Endothelial cell of umbilical vein (primary cell): ENCODE data around the gene ABHD8. TPM values are rescaled to one million over a fixed set of nuclear protein-coding genes. Genes with fewer than 3 reads are reported as not detected.

ENCODE experiments used
- BruUV-seq: library from RNA; stranded (reverse); fragments of 400-500 nt; replicated peaks from 2 replicates; lab custom pipeline; 2021; lab: Mats Ljungman, UMichigan
- CTCF ChIA-PET: fragments of 300-600, 350-600 bp; sonication (Branson Sonifier 250); formaldehyde crosslinking; loops from one replicate; lab custom pipeline; 2021; ENCODE audit warnings: antibody characterized with exemption, inconsistent platforms; lab: Charles Lee
- POLR2A ChIA-PET: fragments of 300-600, 350-600 bp; sonication (Branson Sonifier 250); formaldehyde crosslinking; loops from one replicate; lab custom pipeline; 2021; ENCODE audit warnings: antibody characterized with exemption, inconsistent platforms; lab: Charles Lee
- DNase-seq: peaks from one replicate; pipeline ENCODE4 v3.0.0-alpha.2; 2011; ENCODE audit warnings: low read depth, low spot score
- FAIRE-seq: peaks from 2 replicates; lab custom pipeline; 2011; peaks lifted over from hg19 to GRCh38; lab: Jason Lieb, UNC
- H2AFZ ChIP-seq: 2 replicates; pipeline ENCODE4 v1.6.0; 2012; ENCODE audit warnings: low read depth, low read length, control low read depth, inconsistent platforms
- H3K27ac ChIP-seq: 2 replicates; pipeline ENCODE4 v1.5.1; 2011; ENCODE audit warnings: low read depth, mild to moderate bottlenecking, control low read depth, low read length, moderate library complexity; ENCODE audit not compliant: insufficient read depth
- H3K27me3 ChIP-seq, 2 experiments: 2 replicates each; pipeline versions ENCODE4 v1.6.0 to v1.6.1; 2011; ENCODE audit warnings: low read length in 2 of 2, mixed read lengths in 1 of 2; ENCODE audit not compliant: control insufficient read depth in 2 of 2, insufficient read depth in 2 of 2
- H3K36me3 ChIP-seq, 2 experiments: 2 replicates in 1 of 2; 3 replicates in 1 of 2; pipeline ENCODE4 v1.5.1; 2011; ENCODE audit warnings: low read length in 2 of 2, mild to moderate bottlenecking in 1 of 2, moderate library complexity in 1 of 2; ENCODE audit not compliant: control insufficient read depth in 2 of 2, insufficient read depth in 2 of 2; ENCODE audit errors: extremely low read depth in 1 of 2
- H3K4me1 ChIP-seq: 3 replicates; pipeline ENCODE4 v1.5.1; 2011; ENCODE audit warnings: mild to moderate bottlenecking, low read length; ENCODE audit not compliant: control insufficient read depth, insufficient read depth; ENCODE audit errors: extremely low read depth
- H3K4me2 ChIP-seq: 2 replicates; pipeline ENCODE4 v1.6.1; 2011; ENCODE audit warnings: low read length, control low read depth, mixed read lengths; ENCODE audit not compliant: insufficient read depth
- H3K4me3 ChIP-seq, 3 experiments: fragments of 200-600 bp in 1 of 3; sonication (generic), shearing (Covaris generic) in 1 of 3; replicated peaks in 1 of 3; 2 replicates each; pipeline ENCODE4 v1.5.1; 2011 to 2016; ENCODE audit warnings: control low read depth in 3 of 3, low read length in 3 of 3, mild to moderate bottlenecking in 2 of 3, inconsistent platforms in 1 of 3, low read depth in 1 of 3, moderate library complexity in 1 of 3; ENCODE audit not compliant: insufficient read depth in 1 of 3
- H3K79me2 ChIP-seq: 2 replicates; pipeline ENCODE4 v1.6.0; 2012; ENCODE audit warnings: low read length, inconsistent platforms; ENCODE audit not compliant: control insufficient read depth, insufficient read depth
- H3K9ac ChIP-seq: replicated peaks from 2 replicates; pipeline ENCODE3; 2011; ENCODE audit warnings: low read length, control low read depth; ENCODE audit not compliant: insufficient read depth; ENCODE audit errors: extremely low read depth
- H3K9me1 ChIP-seq: replicated peaks from 3 replicates; pipeline ENCODE4 v1.6.0; 2011; ENCODE audit warnings: mild to moderate bottlenecking, low read length; ENCODE audit not compliant: control insufficient read depth, insufficient read depth; ENCODE audit errors: extremely low read depth
- H3K9me3 ChIP-seq: replicated peaks from 2 replicates; pipeline ENCODE4 v1.5.1; 2012; ENCODE audit warnings: low read length, inconsistent platforms; ENCODE audit not compliant: control insufficient read depth, insufficient read depth
- H4K20me1 ChIP-seq: replicated peaks from 2 replicates; pipeline ENCODE3; 2011; ENCODE audit warnings: mild to moderate bottlenecking, low read length; ENCODE audit not compliant: control insufficient read depth, insufficient read depth; ENCODE audit errors: extremely low read depth
- EZH2 ChIP-seq: IDR thresholded peaks from 2 replicates; pipeline ENCODE4 v1.6.1; 2012; ENCODE audit warnings: borderline replicate concordance, low read depth, mild to moderate bottlenecking, moderate library complexity, low read length, inconsistent platforms; ENCODE audit not compliant: severe bottlenecking
- FOS ChIP-seq: IDR thresholded peaks from 2 replicates; pipeline ENCODE4 v1.6.1; 2011; ENCODE audit warnings: mild to moderate bottlenecking, low read length, moderate library complexity, borderline replicate concordance; ENCODE audit not compliant: insufficient read depth
- GATA2 ChIP-seq: IDR thresholded peaks from 2 replicates; pipeline ENCODE4 v1.7.0; 2011; ENCODE audit warnings: low read depth, mild to moderate bottlenecking, moderate library complexity, mixed read lengths, low read length; ENCODE audit not compliant: insufficient read length, insufficient read depth
- JUN ChIP-seq: IDR thresholded peaks from 2 replicates; pipeline ENCODE4 v1.6.1; 2011; ENCODE audit warnings: borderline replicate concordance, low read depth; ENCODE audit not compliant: insufficient read length, insufficient read depth
- MYC ChIP-seq: IDR thresholded peaks from one replicate; pipeline ENCODE4 v1.6.1; 2011; ENCODE audit warnings: mild to moderate bottlenecking, low read depth, low read length
- POLR2A ChIP-seq: IDR thresholded peaks from 2 replicates; pipeline ENCODE4 v1.6.1; 2012; ENCODE audit warnings: low read depth, mild to moderate bottlenecking, control low read depth, low read length
- POLR2AphosphoS5 ChIP-seq: IDR thresholded peaks from 2 replicates; pipeline ENCODE4 v1.6.1; 2012; ENCODE audit warnings: low read depth, mild to moderate bottlenecking, control low read depth, low read length, moderate library complexity; ENCODE audit not compliant: insufficient read depth
- dilution Hi-C: fragments of 300-500 bp; cut with MboI; formaldehyde crosslinking; loops from one replicate; pipeline ENCODE4 v1.15.0; 2019; ENCODE audit warnings: low sequenced_read_pairs; ENCODE audit not compliant: extremely low pct_ligation_motif_present
- intact Hi-C: fragments of 100-400 bp; cut with micrococcal nuclease; formaldehyde crosslinking; loops from one replicate; pipeline ENCODE4 v1.10.0; 2022
- polyA plus RNA-seq, 4 experiments: library from polyadenylated mRNA; depleted of rRNA in 3 of 4; stranded (reverse) in 3 of 4; unstranded in 1 of 4; fragments of >200 nt; gene quantifications; 2 replicates each; pipeline versions ENCODE4 v1.2.1 to v1.2.3, GENCODE V29; 2011 to 2012; ENCODE audit warnings: missing spikeins in 1 of 4
- total RNA-seq: library from RNA; stranded (reverse); gene quantifications from 2 replicates; pipeline ENCODE4 v1.2.3, GENCODE V29; 2021
- TF ChIP-seq, protein P1 (sequence below): IDR thresholded peaks from 2 replicates; pipeline ENCODE4 v1.6.1; 2011; ENCODE audit not compliant: insufficient read depth, insufficient read length
- TF ChIP-seq, protein P2 (sequence below), 2 donors: IDR thresholded peaks; 1 replicate in 1 of 2; 2 replicates in 1 of 2; pipeline ENCODE4 v1.5.1; 2011; ENCODE audit warnings: low read length in 2 of 2, mild to moderate bottlenecking in 2 of 2, moderate library complexity in 2 of 2, control low read depth in 1 of 2, inconsistent platforms in 1 of 2, low read depth in 1 of 2; ENCODE audit not compliant: insufficient read depth in 1 of 2; ENCODE audit errors: extremely low read depth in 1 of 2

ABHD8 gene
- total and polyA plus RNA-seq, 2 donors (not counting 3 experiments of a cell fraction or from before 2014, with no cell fraction given), result 5.9 to 8.7 TPM

DNA sequence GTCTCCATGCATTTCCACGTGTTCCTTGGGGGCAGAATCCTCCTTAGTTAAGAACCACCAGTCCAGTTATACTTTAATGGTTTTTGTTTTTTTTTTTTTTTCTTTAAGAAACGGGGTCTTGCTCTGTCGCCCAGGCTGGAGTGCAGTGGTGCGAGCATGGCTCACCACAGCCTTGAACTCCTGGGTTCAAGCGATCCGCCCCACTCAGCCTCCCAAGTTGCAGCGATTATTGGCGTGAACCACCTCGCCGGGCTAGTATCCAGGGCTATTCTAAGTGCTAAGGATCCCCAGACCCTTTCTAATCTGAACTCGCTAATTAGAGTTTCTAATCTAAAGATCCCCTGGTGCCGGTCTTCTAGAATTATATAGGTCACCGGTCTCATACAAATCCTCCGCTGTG lies 9.6 kb downstream of the ABHD8 start:
- Histone ChIP-seq H3K4me3 (no peak overlapping the region), H3K27me3 (no peaks in the 10 kb centered on the region), H2AFZ (no peak overlapping the region), H4K20me1 (no peaks in the 10 kb centered on the region), H3K4me2 (no peak overlapping the region), H3K79me2 (no peaks in the 10 kb centered on the region), H3K27ac (no peak overlapping the region), H3K36me3 (peaks cover 0 to 3% of the 10 kb centered on the region in 2 experiments), H3K9me3 (no peaks in the 10 kb centered on the region), H3K9me1 (no peaks in the 10 kb centered on the region), H3K4me1 (peaks cover 12% of the 10 kb centered on the region), H3K9ac (no peak overlapping the region)
- dilution Hi-C loops, result no loop called here
- ChIA-PET POLR2A (no interaction called here), CTCF (interaction anchor here (0.8 to 4.4 kb wide), 14 partner anchors 11 to 98 kb away, joined by 3 to 70 read pairs (median 6); partner anchors contain the start of genes ABHD8, ANKLE1, ANO8 and MRPL34)
- intact Hi-C loops, result loop anchor here (2.0 kb wide), 1 partner anchor 53 kb away; no protein-coding TSS in a partner anchor
- no peak for FAIRE-seq
- no peak for DNase-seq
- TF ChIP-seq, protein P1, sequence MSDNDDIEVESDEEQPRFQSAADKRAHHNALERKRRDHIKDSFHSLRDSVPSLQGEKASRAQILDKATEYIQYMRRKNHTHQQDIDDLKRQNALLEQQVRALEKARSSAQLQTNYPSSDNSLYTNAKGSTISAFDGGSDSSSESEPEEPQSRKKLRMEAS, result no peak
- TF ChIP-seq FOS (no peak), POLR2AphosphoS5 (no peak), EZH2 (no peak), POLR2A (no peak), MYC (no peak), JUN (no peak), GATA2 (no peak)
- TF ChIP-seq, protein P2, sequence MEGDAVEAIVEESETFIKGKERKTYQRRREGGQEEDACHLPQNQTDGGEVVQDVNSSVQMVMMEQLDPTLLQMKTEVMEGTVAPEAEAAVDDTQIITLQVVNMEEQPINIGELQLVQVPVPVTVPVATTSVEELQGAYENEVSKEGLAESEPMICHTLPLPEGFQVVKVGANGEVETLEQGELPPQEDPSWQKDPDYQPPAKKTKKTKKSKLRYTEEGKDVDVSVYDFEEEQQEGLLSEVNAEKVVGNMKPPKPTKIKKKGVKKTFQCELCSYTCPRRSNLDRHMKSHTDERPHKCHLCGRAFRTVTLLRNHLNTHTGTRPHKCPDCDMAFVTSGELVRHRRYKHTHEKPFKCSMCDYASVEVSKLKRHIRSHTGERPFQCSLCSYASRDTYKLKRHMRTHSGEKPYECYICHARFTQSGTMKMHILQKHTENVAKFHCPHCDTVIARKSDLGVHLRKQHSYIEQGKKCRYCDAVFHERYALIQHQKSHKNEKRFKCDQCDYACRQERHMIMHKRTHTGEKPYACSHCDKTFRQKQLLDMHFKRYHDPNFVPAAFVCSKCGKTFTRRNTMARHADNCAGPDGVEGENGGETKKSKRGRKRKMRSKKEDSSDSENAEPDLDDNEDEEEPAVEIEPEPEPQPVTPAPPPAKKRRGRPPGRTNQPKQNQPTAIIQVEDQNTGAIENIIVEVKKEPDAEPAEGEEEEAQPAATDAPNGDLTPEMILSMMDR (IDR thresholded peaks at IDR 0.05; ENCODE audit: extremely low read depth in 1 of 2, insufficient read depth in 1 of 2, low read depth in 1 of 2, low read length in 2 of 2), result no peak
- no TSS peak for BruUV-seq
